GM19023 (cell line): ENCODE data around the gene CCDC137.

Experiments used
- ATAC-seq: cut with Tn5 transposase; IDR thresholded peaks from one replicate; pipeline ENCODE4 v1.9.1; 2021; ENCODE audit warnings: mild to moderate bottlenecking, moderate library complexity; ENCODE audit not compliant: unreplicated experiment

Gene CCDC137

GRCh38 chr17:81682565-81683207 lies 16.1 kb downstream of the CCDC137 start:
- no peak for ATAC-seq

GRCh38 chr17:81683208-81683583 lies 16.7 kb downstream of the CCDC137 start:
- peak; percentile 12 for ATAC-seq

- peak; percentile 92 for ATAC-seq
Measured at GRCh38 chr17:81683584-81684441, 17.3 kb downstream of the CCDC137 start, which contains the start of the genes ARL16 and HGS. ARL16 (minus strand) TSS chr17:81683797; CDS start chr17:81683753, 44 bp downstream. HGS (plus strand) TSS chr17:81684011; CDS start chr17:81684067, 56 bp downstream.

GRCh38 chr17:81684442-81684911 lies 17.9 kb downstream of the CCDC137 start:
- ATAC-seq, result no peak

GRCh38 chr17:81685108-81685507 lies 18.6 kb downstream of the CCDC137 start:
- no peak for ATAC-seq

GRCh38 chr17:81686614-81687013 lies 20.1 kb downstream of the CCDC137 start:
- no peak for ATAC-seq

- no peak for ATAC-seq
Measured at GRCh38 chr17:81687770-81688541, 21.4 kb downstream of the CCDC137 start.

- no peak for ATAC-seq
Measured at GRCh38 chr17:81688616-81689015, 22.1 kb downstream of the CCDC137 start.

GRCh38 chr17:81690066-81690465 lies 23.5 kb downstream of the CCDC137 start:
- no peak for ATAC-seq

GRCh38 chr17:81690549-81690948 lies 24.0 kb downstream of the CCDC137 start:
- ATAC-seq, result no peak

GRCh38 chr17:81691196-81691595 lies 24.7 kb downstream of the CCDC137 start:
- no peak for ATAC-seq

GRCh38 chr17:81691608-81692007 lies 25.1 kb downstream of the CCDC137 start:
- ATAC-seq, result no peak

GRCh38 chr17:81693509-81694210 lies 27.1 kb downstream of the CCDC137 start:
- no peak for ATAC-seq

- no peak for ATAC-seq
Measured at GRCh38 chr17:81694810-81695209, 28.3 kb downstream of the CCDC137 start.

GRCh38 chr17:81695211-81695610 lies 28.7 kb downstream of the CCDC137 start:
- no peak for ATAC-seq

- no peak for ATAC-seq
Measured at GRCh38 chr17:81695801-81696200, 29.3 kb downstream of the CCDC137 start.

GRCh38 chr17:81696218-81696941 lies 29.8 kb downstream of the CCDC137 start:
- ATAC-seq, result no peak

GRCh38 chr17:81697261-81698044 lies 30.9 kb downstream of the CCDC137 start:
- ATAC-seq, result no peak
